Brain microvascular endothelial cell (primary cell): ENCODE results near the gene GMDS.

Experiments
- DNase-seq: peaks from one replicate; pipeline ENCODE4 v3.0.0-alpha.2; 2020
- H3K27ac ChIP-seq: fragments of 250-450 bp; sonication (Bioruptor Pico); 2 replicates; pipeline ENCODE4 v1.5.1; 2020; ENCODE audit warnings: mild to moderate bottlenecking, moderate library complexity
- H3K27me3 ChIP-seq: fragments of 250-450 bp; sonication (Bioruptor Pico); replicated peaks from 2 replicates; pipeline ENCODE4 v1.5.1; 2020; ENCODE audit warnings: mild to moderate bottlenecking
- H3K36me3 ChIP-seq: fragments of 250-450 bp; sonication (Bioruptor Pico); replicated peaks from 2 replicates; pipeline ENCODE4 v1.5.1; 2020; ENCODE audit warnings: mild to moderate bottlenecking
- H3K4me3 ChIP-seq: 2 replicates; pipeline ENCODE4 v1.5.1; 2011; ENCODE audit warnings: low read depth, mild to moderate bottlenecking, control low read depth, low read length, moderate library complexity
- CTCF ChIP-seq: IDR thresholded peaks from 2 replicates; pipeline ENCODE4 v1.5.1; 2011; ENCODE audit warnings: low read depth, mild to moderate bottlenecking, moderate library complexity, low read length, control low read depth, inconsistent platforms; ENCODE audit errors: missing control alignments
- in situ Hi-C: cut with HindIII; loops from 2 replicates; pipeline ENCODE4 v1.10.0; 2017; ENCODE audit warnings: low sequenced_read_pairs, low pct_ligation_motif_present

Gene GMDS

GRCh38 chr6:2179950-2180349 lies 65.5 kb downstream of the GMDS start:
- H3K27me3 ChIP-seq, result no peaks in the 10 kb centered on the region
- no peak for TF ChIP-seq CTCF
- no peak for DNase-seq
- H3K36me3 ChIP-seq, result no peaks in the 10 kb centered on the region
- in situ Hi-C loops, result no loop called here
- no peak overlapping the region for H3K4me3 ChIP-seq
- no peak overlapping the region for H3K27ac ChIP-seq

- no peak for DNase-seq
- no peak for TF ChIP-seq CTCF
- no peak overlapping the region for H3K27ac ChIP-seq
- H3K27me3 ChIP-seq, result no peaks in the 10 kb centered on the region
- in situ Hi-C loops, result no loop called here
- H3K36me3 ChIP-seq, result no peaks in the 10 kb centered on the region
- no peak overlapping the region for H3K4me3 ChIP-seq
Observed at GRCh38 chr6:2179241-2179640, 66.2 kb downstream of the GMDS start.

GRCh38 chr6:2178125-2178524 lies 67.3 kb downstream of the GMDS start:
- Histone ChIP-seq H3K27ac (no peak overlapping the region), H3K4me3 (no peak overlapping the region), H3K27me3 (no peaks in the 10 kb centered on the region), H3K36me3 (no peaks in the 10 kb centered on the region)
- no peak for DNase-seq
- TF ChIP-seq CTCF, result no peak
- in situ Hi-C loops, result no loop called here

- Histone ChIP-seq H3K36me3 (no peaks in the 10 kb centered on the region), H3K27me3 (no peaks in the 10 kb centered on the region), H3K27ac (no peak overlapping the region), H3K4me3 (no peak overlapping the region)
- in situ Hi-C loops, result no loop called here
- TF ChIP-seq CTCF, result no peak
- no peak for DNase-seq
Observed at GRCh38 chr6:2175825-2176224, 69.6 kb downstream of the GMDS start.

- Histone ChIP-seq H3K27ac (no peak overlapping the region), H3K27me3 (no peaks in the 10 kb centered on the region), H3K4me3 (no peak overlapping the region), H3K36me3 (no peaks in the 10 kb centered on the region)
- in situ Hi-C loops, result no loop called here
- DNase-seq, result no peak
- no peak for TF ChIP-seq CTCF
Observed at GRCh38 chr6:2173203-2173961, 72.0 kb downstream of the GMDS start.

- Histone ChIP-seq H3K4me3 (no peak overlapping the region), H3K36me3 (no peaks in the 10 kb centered on the region), H3K27me3 (no peaks in the 10 kb centered on the region), H3K27ac (no peak overlapping the region)
- in situ Hi-C loops, result no loop called here
- TF ChIP-seq CTCF, result no peak
- DNase-seq, result no peak
Observed at GRCh38 chr6:2171728-2172127, 73.7 kb downstream of the GMDS start.
